Measurements from ENCODE around the gene RNF187. TPM values are rescaled to one million over a fixed set of nuclear protein-coding genes. Genes with fewer than 3 reads are reported as not detected.
A peak's percentile ranks its signal among the peaks of the same experiment; 100 is the strongest.

Gene RNF187
- total and polyA plus RNA-seq, 10 of the 15 experiments (the other 5 are each of a cell fraction or from before 2014, with no cell fraction given): 2.6 to 116 (median 29.5) TPM

GRCh38 chr1:228456252-228457016 lies 30.7 kb upstream of the RNF187 start (continued):
- TF ChIP-seq EZH2 (IDR thresholded peaks at IDR 0.05; ENCODE audit: borderline replicate concordance, control insufficient read depth, low read depth, low read length) (no peak), CHD2 (IDR thresholded peaks at IDR 0.05; ENCODE audit: borderline replicate concordance, low read depth, low read length) (no peak), JUNB (IDR thresholded peaks at IDR 0.05) (no peak)

- Histone ChIP-seq H2AFZ (ENCODE audit: control insufficient read depth, low read depth, low read length) (peak overlapping the region; percentile 46), H3K9ac (ENCODE audit: control insufficient read depth, insufficient read depth, low read length) (peak overlapping the region; percentile 50), H3K4me2 (ENCODE audit: control insufficient read depth, insufficient read depth) (peak overlapping the region; percentile 45), H3K79me2 (ENCODE audit: control insufficient read depth, insufficient read depth, low read length) (peaks cover 16% of the 10 kb centered on the region), H3K4me1 (ENCODE audit: control insufficient read depth, insufficient read depth, low read length) (no peaks in the 10 kb centered on the region), H3K4me3 (peak overlapping the region; percentile 64), H3K36me3 (ENCODE audit: control insufficient read depth in 2 of 2, insufficient read depth in 2 of 2, low read length in 1 of 2) (no peaks in the 10 kb centered on the region), H3K27me3 (replicated peaks in 1 of 2; ENCODE audit: control insufficient read depth in 2 of 2, insufficient read depth in 2 of 2, low read length in 1 of 2) (no peaks in the 10 kb centered on the region), H3K9me3 (replicated peaks; ENCODE audit: control insufficient read depth, insufficient read depth, low read length) (no peaks in the 10 kb centered on the region), H4K20me1 (ENCODE audit: control insufficient read depth, insufficient read depth) (no peaks in the 10 kb centered on the region), H3K27ac (ENCODE audit: control insufficient read depth, insufficient read depth) (peak overlapping the region; percentile 30)
- DNase-seq (ENCODE audit: low read depth, low spot score): no peak
- BruUV-seq (replicated peaks): no TSS peak
- ChIA-PET RAD21 (ENCODE audit: unreplicated experiment) (no interaction called here), SMC1A (ENCODE audit: uncharacterized antibody, unreplicated experiment) (no interaction called here), POLR2A (no interaction called here), CTCF (interaction anchor here (1.2 kb wide), 1 partner anchor 58 kb away, joined by 3 read pairs; no protein-coding TSS in a partner anchor)
- intact Hi-C loops (cut with micrococcal nuclease; ENCODE audit: unreplicated experiment): loop anchor here (2.0 to 5.0 kb wide), 3 partner anchors 30 to 325 kb away; partner anchors contain the start of genes RNF187 and TRIM11
- TF ChIP-seq STAT1 (conservative IDR thresholded peaks at IDR 0.05) (0 out of 2 replicates have a peak, but pooled peaks have one; percentile 9), KAT2A (conservative IDR thresholded peaks at IDR 0.05; ENCODE audit: control insufficient read depth, low read depth, low read length) (0 out of 2 replicates have a peak, but pooled peaks have one; percentile 10), ATF2 (IDR thresholded peaks at IDR 0.05; ENCODE audit: low read length) (no peak), SMAD5 (IDR thresholded peaks at IDR 0.05; ENCODE audit: low read depth) (0 out of 2 replicates have a peak, but pooled peaks have one; percentile 9)
- in situ Hi-C loops (cut with MboI): no loop called here
- FAIRE-seq: no peak
- ATAC-seq: peak; percentile 15
- 0% methylated on average over 13 of the region's 13 CpGs for WGBS (ENCODE audit: insufficient coverage, insufficient replicate concordance, low lambda C conversion rate, missing lambda C conversion rate)
These were observed 30.2 kb upstream of the RNF187 start for GRCh38 chr1:228457017-228457395.
